SK-N-SH (cell line): ENCODE data around the gene SPIN3. TPM values are rescaled to one million over a fixed set of nuclear protein-coding genes. Genes with fewer than 3 reads are reported as not detected.

Experiments
- CTCF ChIA-PET: fragments of 300-600, 350-600 bp; formaldehyde crosslinking; extraction: SDS; loops from one replicate; lab custom pipeline; 2021; lab: Yijun Ruan, JAX
- POLR2A ChIA-PET: fragments of 350-600 bp; sonication (Branson Sonifier 250); formaldehyde crosslinking; extraction: SDS; loops from one replicate; lab custom pipeline; 2020; ENCODE audit warnings: antibody characterized with exemption, inconsistent platforms; lab: Yijun Ruan, JAX
- DNase-seq: peaks from one replicate; pipeline ENCODE4 v3.0.0; 2012
- H2AFZ ChIP-seq: fragments of 200-600 bp; sonication (generic); 2 replicates; pipeline ENCODE4 v1.8.1; 2016; ENCODE audit warnings: antibody characterized with exemption, mild to moderate bottlenecking, low read depth
- H3F3A ChIP-seq: fragments of 200-600 bp; sonication (generic); replicated peaks from 2 replicates; pipeline ENCODE3; 2016; ENCODE audit warnings: antibody characterized with exemption, mild to moderate bottlenecking; ENCODE audit not compliant: insufficient read depth
- H3K27ac ChIP-seq, 2 experiments: fragments of 200-500 bp in 1 of 2; fragments of 200-600 bp in 1 of 2; sonication (Bioruptor generic) in 1 of 2; sonication (generic), shearing (Covaris generic) in 1 of 2; 2 replicates each; pipeline versions ENCODE4 v1.5.1 to v1.6.1; 2014 to 2016; ENCODE audit warnings: low read depth in 2 of 2, inconsistent platforms in 1 of 2, low read length in 1 of 2, mild to moderate bottlenecking in 1 of 2, mixed read lengths in 1 of 2
- H3K27me3 ChIP-seq: fragments of 200-600 bp; sonication (generic), shearing (Covaris generic); 2 replicates; pipeline ENCODE4 v1.6.1; 2016; ENCODE audit warnings: mixed run types; ENCODE audit not compliant: insufficient read depth
- H3K36me3 ChIP-seq, 2 experiments: fragments of 200-500 bp in 1 of 2; fragments of 200-600 bp in 1 of 2; sonication (Bioruptor generic) in 1 of 2; sonication (generic) in 1 of 2; replicated peaks in 1 of 2; 2 replicates each; pipeline versions ENCODE3 to v1.5.1; 2014 to 2016; ENCODE audit warnings: low read length in 1 of 2, mild to moderate bottlenecking in 1 of 2; ENCODE audit not compliant: insufficient read depth in 2 of 2, control insufficient read depth in 1 of 2
- H3K4me1 ChIP-seq, 2 experiments: fragments of 200-500 bp in 1 of 2; fragments of 200-600 bp in 1 of 2; sonication (Bioruptor generic) in 1 of 2; sonication (generic), shearing (Covaris generic) in 1 of 2; 2 replicates each; pipeline versions ENCODE4 v1.5.1 to v1.6.1; 2014 to 2016; ENCODE audit warnings: low read depth in 1 of 2, low read length in 1 of 2, mixed run types in 1 of 2; ENCODE audit not compliant: insufficient read depth in 2 of 2, control insufficient read depth in 1 of 2
- H3K4me2 ChIP-seq: fragments of 200-600 bp; sonication (generic), shearing (Covaris generic); 2 replicates; pipeline ENCODE4 v1.6.1; 2017; ENCODE audit warnings: mixed run types
- H3K4me3 ChIP-seq, 2 experiments: fragments of 200-500 bp in 1 of 2; fragments of 200-600 bp in 1 of 2; sonication (Bioruptor generic) in 1 of 2; sonication (generic), shearing (Covaris generic) in 1 of 2; 2 replicates each; pipeline versions ENCODE4 v1.5.1 to v1.8.1; 2014 to 2016; ENCODE audit warnings: low read depth in 2 of 2, inconsistent platforms in 1 of 2, low read length in 1 of 2, mild to moderate bottlenecking in 1 of 2, mixed read lengths in 1 of 2, moderate library complexity in 1 of 2
- H3K79me2 ChIP-seq: fragments of 200-600 bp; sonication (generic); 2 replicates; pipeline ENCODE4 v1.8.1; 2017; ENCODE audit warnings: mild to moderate bottlenecking; ENCODE audit not compliant: insufficient read depth
- H3K9ac ChIP-seq: fragments of 200-600 bp; sonication (generic); 2 replicates; pipeline ENCODE4 v1.6.1; 2017; ENCODE audit warnings: mixed run types
- H3K9me2 ChIP-seq: fragments of 200-600 bp; sonication (generic); 2 replicates; pipeline ENCODE4 v1.6.1; 2017; ENCODE audit warnings: mixed run types
- H3K9me3 ChIP-seq: fragments of 200-600 bp; sonication (generic); 2 replicates; pipeline ENCODE4 v1.6.1; 2017; ENCODE audit warnings: mixed run types, mild to moderate bottlenecking, moderate library complexity
- H4K20me1 ChIP-seq: fragments of 200-600 bp; sonication (generic); 2 replicates; pipeline ENCODE4 v1.6.1; 2017; ENCODE audit warnings: mild to moderate bottlenecking, mixed run types; ENCODE audit not compliant: insufficient read depth
- CHD2 ChIP-seq: fragments of 150-350 bp; IDR thresholded peaks from 2 replicates; pipeline ENCODE4 v1.6.1; 2018; ENCODE audit warnings: low read length; ENCODE audit not compliant: partially characterized antibody
- ELF1 ChIP-seq: IDR thresholded peaks from 2 replicates; pipeline ENCODE4 v1.4.0; 2012
- FOSL2 ChIP-seq: IDR thresholded peaks from 2 replicates; pipeline ENCODE4 v1.4.0; 2012; ENCODE audit warnings: low read depth, mild to moderate bottlenecking, moderate library complexity, borderline replicate concordance
- FOXJ3 ChIP-seq: sonication (generic); formaldehyde crosslinking; IDR thresholded peaks from 2 replicates; pipeline ENCODE4 v1.5.1; 2020; ENCODE audit warnings: mild to moderate bottlenecking, missing genetic modification reagents
- FOXM1 ChIP-seq: IDR thresholded peaks from 2 replicates; pipeline ENCODE4 v1.4.0; 2012; ENCODE audit warnings: low read depth, mild to moderate bottlenecking
- GABPA ChIP-seq: IDR thresholded peaks from 2 replicates; pipeline ENCODE4 v1.4.0; 2012; ENCODE audit warnings: low read depth, mild to moderate bottlenecking
- GATA2 ChIP-seq: sonication (generic); formaldehyde crosslinking; IDR thresholded peaks from 2 replicates; pipeline ENCODE4 v1.5.0; 2020; ENCODE audit warnings: mild to moderate bottlenecking, missing genetic modification reagents
- JUND ChIP-seq: IDR thresholded peaks from 2 replicates; pipeline ENCODE4 v1.4.0; 2012
- NFIC ChIP-seq: IDR thresholded peaks from 2 replicates; pipeline ENCODE4 v1.4.0; 2012; ENCODE audit warnings: borderline replicate concordance
- NRF1 ChIP-seq: IDR thresholded peaks from 2 replicates; pipeline ENCODE4 v1.6.1; 2012; ENCODE audit warnings: low read depth, mild to moderate bottlenecking, low read length
- RAD21 ChIP-seq: IDR thresholded peaks from 2 replicates; pipeline ENCODE4 v1.6.1; 2012; ENCODE audit warnings: mild to moderate bottlenecking, low read length
- RCOR1 ChIP-seq: fragments of 150-350 bp; IDR thresholded peaks from 2 replicates; pipeline ENCODE4 v1.6.1; 2017; ENCODE audit warnings: antibody characterized with exemption, low read length
- RXRA ChIP-seq: IDR thresholded peaks from 2 replicates; pipeline ENCODE4 v1.4.0; 2012; ENCODE audit warnings: low read depth, mild to moderate bottlenecking, borderline replicate concordance
- SMC3 ChIP-seq: IDR thresholded peaks from 2 replicates; pipeline ENCODE4 v1.6.1; 2012; ENCODE audit warnings: low read depth, low read length, improper control_type of control experiment
- TAF1 ChIP-seq: IDR thresholded peaks from 2 replicates; pipeline ENCODE4 v1.6.1; 2012; ENCODE audit warnings: low read depth, mild to moderate bottlenecking, low read length, moderate library complexity, borderline replicate concordance
- TCF12 ChIP-seq: IDR thresholded peaks from 2 replicates; pipeline ENCODE4 v1.4.0; 2012
- TEAD4 ChIP-seq: IDR thresholded peaks from 2 replicates; pipeline ENCODE4 v1.4.0; 2012; ENCODE audit warnings: mild to moderate bottlenecking, borderline replicate concordance; ENCODE audit not compliant: insufficient read depth
- YY1 ChIP-seq: IDR thresholded peaks from 2 replicates; pipeline ENCODE4 v1.4.0; 2012; ENCODE audit warnings: low read depth, mild to moderate bottlenecking
- WGBS: methylation state at CpG from one replicate; pipeline ENCODE4 v1.1.6; 2017; ENCODE audit warnings: low lambda C conversion rate; 5-methylcytosine and 5-hydroxymethylcytosine counted together
- polyA plus RNA-seq, 3 experiments: library from polyadenylated mRNA; depleted of rRNA; stranded (reverse); fragments of >200 nt; gene quantifications; 2 replicates each; pipeline ENCODE4 v1.2.3, GENCODE V29; 2012
- TF ChIP-seq, protein P1 (sequence below): fragments of 200-600 bp; sonication (generic); IDR thresholded peaks from 2 replicates; pipeline ENCODE4 v1.6.1; 2017; ENCODE audit warnings: antibody characterized with exemption, mild to moderate bottlenecking, moderate library complexity
- TF ChIP-seq, protein P2 (sequence below): IDR thresholded peaks from 2 replicates; pipeline ENCODE4 v1.4.0; 2012; ENCODE audit warnings: low read depth
- TF ChIP-seq, protein P3 (sequence below): IDR thresholded peaks from 2 replicates; pipeline ENCODE4; 2012
- TF ChIP-seq, protein P4 (sequence below): fragments of 150-350 bp; IDR thresholded peaks from 2 replicates; pipeline ENCODE4 v1.6.1; 2017; ENCODE audit warnings: antibody characterized with exemption, low read length, low read depth, borderline replicate concordance

Gene SPIN3
- polyA plus RNA-seq, 1 of the 3 experiments (the other 2 are of a cell fraction), result 10.0 TPM

DNA sequence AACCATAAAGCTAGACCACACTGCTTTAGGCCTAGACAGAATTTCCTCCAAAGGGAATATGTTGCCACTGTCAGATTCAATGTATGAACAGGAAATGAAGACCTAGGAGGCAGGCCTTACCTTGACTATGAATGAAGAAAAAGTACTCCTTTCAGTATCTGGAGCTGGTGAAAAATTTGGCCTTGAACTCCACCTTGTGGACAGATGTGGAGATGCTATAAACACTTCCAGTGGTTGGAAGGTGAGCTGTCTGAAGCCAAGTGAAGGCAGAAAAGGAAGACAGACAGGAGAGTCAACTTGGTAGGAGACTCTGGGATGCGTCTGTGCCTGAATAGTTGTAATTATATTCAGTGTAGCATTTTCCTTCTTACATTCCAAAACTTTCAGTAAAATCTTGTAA lies 17.2 kb downstream of the SPIN3 start:
- Histone ChIP-seq H3F3A (no peaks in the 10 kb centered on the region), H3K4me1 (no peaks in the 10 kb centered on the region), H2AFZ (no peak overlapping the region), H3K27me3 (peaks cover 6% of the 10 kb centered on the region; the same call in 1 of the 2 replicates), H3K4me2 (no peak overlapping the region), H3K27ac (no peak overlapping the region), H3K9me3 (no peaks in the 10 kb centered on the region), H3K9ac (no peak overlapping the region), H3K4me3 (no peak overlapping the region), H3K9me2 (no peaks in the 10 kb centered on the region), H3K79me2 (no peaks in the 10 kb centered on the region), H3K36me3 (peaks cover under 1 to 40% of the 10 kb centered on the region in 2 experiments), H4K20me1 (no peaks in the 10 kb centered on the region)
- TF ChIP-seq TCF12 (no peak), GATA2 (CRISPR knock-in tag) (no peak), RCOR1 (no peak), JUND (no peak), RAD21 (peak; percentile 79), FOSL2 (no peak), TEAD4 (no peak), CHD2 (no peak), NRF1 (no peak), TAF1 (no peak), YY1 (no peak), FOXM1 (no peak), NFIC (no peak), FOXJ3 (CRISPR knock-in tag) (no peak), GABPA (no peak), SMC3 (peak; percentile 71), ELF1 (no peak), RXRA (no peak)
- TF ChIP-seq, protein P1, sequence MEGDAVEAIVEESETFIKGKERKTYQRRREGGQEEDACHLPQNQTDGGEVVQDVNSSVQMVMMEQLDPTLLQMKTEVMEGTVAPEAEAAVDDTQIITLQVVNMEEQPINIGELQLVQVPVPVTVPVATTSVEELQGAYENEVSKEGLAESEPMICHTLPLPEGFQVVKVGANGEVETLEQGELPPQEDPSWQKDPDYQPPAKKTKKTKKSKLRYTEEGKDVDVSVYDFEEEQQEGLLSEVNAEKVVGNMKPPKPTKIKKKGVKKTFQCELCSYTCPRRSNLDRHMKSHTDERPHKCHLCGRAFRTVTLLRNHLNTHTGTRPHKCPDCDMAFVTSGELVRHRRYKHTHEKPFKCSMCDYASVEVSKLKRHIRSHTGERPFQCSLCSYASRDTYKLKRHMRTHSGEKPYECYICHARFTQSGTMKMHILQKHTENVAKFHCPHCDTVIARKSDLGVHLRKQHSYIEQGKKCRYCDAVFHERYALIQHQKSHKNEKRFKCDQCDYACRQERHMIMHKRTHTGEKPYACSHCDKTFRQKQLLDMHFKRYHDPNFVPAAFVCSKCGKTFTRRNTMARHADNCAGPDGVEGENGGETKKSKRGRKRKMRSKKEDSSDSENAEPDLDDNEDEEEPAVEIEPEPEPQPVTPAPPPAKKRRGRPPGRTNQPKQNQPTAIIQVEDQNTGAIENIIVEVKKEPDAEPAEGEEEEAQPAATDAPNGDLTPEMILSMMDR, result peak; percentile 72
- TF ChIP-seq, protein P2, sequence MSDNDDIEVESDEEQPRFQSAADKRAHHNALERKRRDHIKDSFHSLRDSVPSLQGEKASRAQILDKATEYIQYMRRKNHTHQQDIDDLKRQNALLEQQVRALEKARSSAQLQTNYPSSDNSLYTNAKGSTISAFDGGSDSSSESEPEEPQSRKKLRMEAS, result no peak
- TF ChIP-seq, protein P3, sequence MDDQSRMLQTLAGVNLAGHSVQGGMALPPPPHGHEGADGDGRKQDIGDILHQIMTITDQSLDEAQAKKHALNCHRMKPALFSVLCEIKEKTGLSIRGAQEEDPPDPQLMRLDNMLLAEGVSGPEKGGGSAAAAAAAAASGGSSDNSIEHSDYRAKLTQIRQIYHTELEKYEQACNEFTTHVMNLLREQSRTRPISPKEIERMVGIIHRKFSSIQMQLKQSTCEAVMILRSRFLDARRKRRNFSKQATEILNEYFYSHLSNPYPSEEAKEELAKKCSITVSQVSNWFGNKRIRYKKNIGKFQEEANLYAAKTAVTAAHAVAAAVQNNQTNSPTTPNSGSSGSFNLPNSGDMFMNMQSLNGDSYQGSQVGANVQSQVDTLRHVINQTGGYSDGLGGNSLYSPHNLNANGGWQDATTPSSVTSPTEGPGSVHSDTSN, result no peak
- TF ChIP-seq, protein P4, sequence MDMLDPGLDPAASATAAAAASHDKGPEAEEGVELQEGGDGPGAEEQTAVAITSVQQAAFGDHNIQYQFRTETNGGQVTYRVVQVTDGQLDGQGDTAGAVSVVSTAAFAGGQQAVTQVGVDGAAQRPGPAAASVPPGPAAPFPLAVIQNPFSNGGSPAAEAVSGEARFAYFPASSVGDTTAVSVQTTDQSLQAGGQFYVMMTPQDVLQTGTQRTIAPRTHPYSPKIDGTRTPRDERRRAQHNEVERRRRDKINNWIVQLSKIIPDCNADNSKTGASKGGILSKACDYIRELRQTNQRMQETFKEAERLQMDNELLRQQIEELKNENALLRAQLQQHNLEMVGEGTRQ, result no peak
- ChIA-PET POLR2A (interaction anchor here (1.4 kb wide), 1 partner anchor 17 kb away, joined by 5 read pairs; the partner anchor contains the start of gene SPIN3), CTCF (interaction anchor here (0.5 to 2.7 kb wide), 18 partner anchors 8 to 696 kb away, joined by 3 to 25 read pairs (median 4); partner anchors contain the start of gene SPIN3)
- 10% methylated on average over 1 of the region's 1 CpG for WGBS
- DNase-seq, result peak; percentile 39
